Right hindlimb (tissue), 1 donor: ENCODE data around the gene ACAP2.

Source experiments
- DNase-seq: peaks from one replicate; pipeline ENCODE4 v3.0.0-alpha.2; 2018

ACAP2 gene

DNA sequence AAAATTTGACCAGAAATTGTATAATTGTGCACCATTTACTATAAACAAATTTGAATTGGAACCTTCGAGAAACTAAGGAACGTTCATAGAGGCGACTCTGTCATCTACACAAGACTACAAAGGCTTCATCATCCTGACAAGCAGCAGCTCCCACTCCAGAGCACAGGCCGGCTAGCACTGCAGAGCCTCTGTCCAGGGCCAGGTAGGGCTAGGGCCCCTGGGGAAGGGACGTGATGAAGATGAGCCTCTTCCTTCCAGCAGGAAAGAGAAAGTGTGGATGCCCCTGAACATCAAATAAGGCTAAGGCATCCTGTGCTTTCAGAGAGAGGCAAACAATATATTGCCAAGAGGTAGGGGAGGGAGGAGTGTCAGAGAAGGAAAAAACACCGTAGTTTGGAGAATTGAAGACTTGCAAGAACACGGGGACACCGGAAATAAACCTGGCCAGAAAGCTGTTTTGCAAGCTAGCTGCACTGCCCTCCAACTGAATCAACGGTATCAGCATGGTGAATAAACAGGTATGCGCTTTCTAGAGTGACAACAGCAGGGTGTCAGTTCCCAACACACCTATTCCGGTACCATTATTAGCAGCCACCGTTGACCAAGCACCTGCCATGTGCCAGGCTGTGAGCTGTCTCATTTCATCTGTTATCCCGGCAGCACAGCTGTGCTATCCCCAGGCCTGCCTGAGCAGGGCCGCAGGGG, 184.2 kb downstream of the ACAP2 start:
- no peak for DNase-seq

DNA sequence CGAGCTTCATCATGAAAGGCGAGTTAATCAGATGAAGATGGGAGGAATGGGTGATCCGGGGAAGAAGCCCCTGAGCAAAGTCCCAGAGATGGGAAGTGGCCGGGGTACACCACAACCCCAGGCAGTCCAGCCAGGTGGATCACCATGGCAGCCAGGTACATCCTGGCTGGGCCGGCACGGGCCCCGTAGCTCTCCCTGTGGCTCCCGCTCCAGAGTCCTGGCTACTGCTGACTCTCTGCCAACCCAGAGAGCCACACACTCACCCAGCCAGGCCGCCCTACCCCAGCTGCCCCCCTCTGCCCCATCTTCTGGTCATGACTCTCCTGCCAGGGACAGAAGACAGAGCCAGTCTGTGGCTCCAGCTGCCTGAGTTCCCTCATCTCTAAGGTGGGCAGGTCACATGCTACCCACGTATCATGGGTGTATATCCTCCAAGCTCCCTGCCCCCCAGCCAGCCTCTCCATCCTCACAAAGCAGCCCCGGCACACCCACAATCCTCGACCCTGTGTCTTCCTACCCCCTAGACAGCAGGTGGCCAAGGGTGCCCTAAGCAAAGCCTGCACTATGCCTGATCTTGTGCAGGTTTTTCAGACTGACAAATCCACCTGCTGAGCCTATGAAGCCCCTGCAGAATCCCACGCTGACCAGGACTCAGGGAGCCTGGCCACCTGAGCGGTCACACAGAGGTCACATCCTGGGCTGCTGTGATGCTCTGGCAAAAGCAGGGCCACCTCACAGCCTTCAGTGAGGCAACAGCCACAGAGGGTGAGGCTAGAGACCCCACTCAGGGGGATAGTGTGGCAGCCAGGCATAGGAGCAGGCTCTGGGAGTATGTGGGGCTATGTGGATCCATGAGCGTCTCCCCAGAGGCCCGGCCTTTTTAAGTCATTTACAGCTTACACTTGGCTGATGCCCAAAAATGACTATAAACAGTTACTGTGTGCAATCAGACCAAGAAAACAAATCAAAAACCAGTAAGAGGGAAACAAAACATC, 185.1 kb downstream of the ACAP2 start:
- DNase-seq = no peak

DNA sequence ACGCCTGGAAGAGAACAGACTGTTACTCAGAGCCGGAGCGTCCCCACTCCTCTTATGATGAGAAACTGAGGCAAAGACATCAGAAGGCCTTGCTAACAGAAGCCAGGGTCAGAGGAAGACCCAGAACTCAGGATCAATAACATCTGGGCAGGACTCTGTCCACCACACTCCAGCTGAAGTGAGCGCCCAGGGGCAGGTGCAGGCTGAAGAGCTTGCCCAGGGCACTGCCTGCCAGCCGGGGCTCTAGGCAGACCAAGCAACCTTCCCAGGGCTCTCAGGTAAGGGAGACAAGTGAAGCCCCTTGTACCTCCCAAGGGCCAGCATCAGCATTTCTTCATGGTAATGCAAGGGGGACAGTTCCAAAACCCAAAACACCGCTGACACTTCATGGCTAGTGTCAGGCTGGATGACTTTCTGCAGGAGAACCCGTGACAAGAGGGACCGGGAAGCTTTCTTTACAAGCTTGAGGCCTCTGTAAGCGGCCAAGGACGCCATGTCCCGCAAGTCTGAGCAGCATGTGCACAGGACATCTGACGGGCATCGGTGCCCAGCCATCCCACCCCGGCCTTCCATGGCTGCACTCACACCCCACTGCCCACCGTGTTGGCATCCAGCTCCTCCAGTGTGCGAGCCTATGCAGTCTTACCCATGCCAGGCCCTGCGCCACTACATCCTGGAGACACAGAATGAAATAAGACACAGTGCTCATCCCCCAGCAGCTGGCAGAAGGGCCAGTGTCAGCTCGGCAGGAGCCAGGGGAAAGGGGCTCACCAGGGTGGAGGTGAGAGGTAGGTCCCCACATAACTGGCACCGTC, 186.0 kb downstream of the ACAP2 start:
- DNase-seq = no peak

DNA sequence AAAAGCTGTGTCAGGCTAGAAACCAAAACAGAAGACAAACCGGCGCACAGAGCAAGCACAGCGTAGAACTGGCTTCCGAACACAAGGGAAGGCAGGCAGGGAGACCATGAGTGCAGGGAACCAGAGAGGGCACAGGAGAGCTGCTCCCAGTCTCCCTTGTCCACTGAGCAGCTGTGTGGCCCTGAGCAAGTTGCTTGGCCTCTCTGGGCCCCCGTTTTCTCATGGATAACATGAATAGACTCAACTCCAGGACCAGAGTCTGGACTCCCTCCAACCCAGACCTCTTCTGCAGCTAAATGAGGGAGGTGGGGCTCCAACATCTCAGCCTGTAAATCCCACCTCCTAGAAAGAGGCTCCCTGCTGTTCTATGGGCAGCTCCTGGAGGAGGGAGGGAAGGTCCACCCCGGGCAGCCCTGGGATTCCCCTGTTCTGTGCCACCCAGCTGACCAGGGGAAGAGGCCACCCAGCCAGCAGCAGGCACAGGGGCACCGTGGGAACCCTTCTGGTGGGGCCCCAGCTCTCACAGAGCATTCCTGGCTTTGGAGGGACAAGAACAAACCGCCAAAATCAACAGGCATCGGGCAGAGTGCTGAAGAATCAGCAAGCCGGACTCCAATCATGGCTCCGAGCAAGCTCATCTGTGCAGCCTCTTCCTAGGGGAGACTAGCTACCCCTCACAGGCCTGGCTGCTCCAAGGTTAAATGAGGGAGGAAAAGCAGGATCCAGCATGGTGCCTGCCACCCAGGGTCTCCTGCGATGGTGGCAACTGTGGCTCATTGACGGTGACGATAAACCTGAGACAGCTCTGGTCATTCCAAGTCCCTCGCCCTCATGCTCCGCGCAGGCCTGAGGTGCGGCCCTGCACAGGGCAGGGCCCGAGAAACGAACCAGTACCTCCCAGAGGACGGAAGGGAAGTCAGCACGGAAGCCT, 187.0 kb downstream of the ACAP2 start:
- no peak for DNase-seq

DNA sequence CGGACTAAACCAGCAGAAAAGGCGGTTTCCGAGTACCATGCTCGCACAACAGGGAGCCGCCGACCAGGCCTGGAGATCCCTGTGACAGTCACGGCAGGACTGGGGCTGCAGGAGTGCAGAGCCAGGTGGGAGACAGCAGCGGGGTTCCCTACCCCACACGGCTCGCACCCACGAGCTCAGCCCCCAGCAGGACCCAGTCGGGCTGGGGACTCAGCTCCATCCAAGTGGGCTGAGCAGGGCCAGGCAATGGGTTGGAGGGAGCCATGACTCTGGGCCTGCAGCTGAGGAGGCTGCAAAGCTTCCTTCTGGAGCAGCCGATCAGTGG, 187.7 kb downstream of the ACAP2 start:
- DNase-seq = no peak

DNA sequence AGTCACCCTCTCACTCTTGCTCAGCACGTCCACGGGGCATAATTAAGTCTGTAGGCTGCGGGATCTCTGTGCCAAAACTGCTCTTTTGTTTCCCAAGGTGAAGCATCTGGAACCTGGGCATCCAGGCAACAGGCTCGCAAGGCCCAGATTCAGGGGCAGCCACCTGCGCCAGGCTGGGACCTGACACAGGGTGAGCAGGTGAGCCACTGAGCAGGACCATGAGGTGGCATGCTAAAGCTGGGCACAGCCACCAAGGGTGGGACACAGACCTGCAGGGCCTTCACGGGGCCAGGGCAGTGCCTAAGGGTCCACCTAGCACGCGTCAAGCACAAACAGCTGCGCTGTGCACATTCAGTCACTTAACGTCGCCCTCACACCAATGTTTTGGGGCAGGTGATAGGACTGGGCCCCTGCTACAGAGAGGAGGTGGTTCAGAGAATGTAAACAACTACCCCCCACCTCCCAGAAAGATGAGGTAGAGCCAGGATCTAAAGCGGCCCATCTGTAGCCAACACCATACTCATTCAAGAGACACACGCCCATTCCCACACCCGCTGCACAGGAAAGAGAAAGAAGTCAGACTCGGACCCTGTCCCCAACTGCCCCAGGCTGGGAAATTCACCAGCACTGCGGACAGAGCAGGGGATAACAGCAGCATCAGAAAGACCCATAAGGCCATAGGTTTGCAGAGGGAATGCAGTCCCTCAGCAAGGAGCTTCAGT, 188.2 kb downstream of the ACAP2 start:
- DNase-seq = no peak

DNA sequence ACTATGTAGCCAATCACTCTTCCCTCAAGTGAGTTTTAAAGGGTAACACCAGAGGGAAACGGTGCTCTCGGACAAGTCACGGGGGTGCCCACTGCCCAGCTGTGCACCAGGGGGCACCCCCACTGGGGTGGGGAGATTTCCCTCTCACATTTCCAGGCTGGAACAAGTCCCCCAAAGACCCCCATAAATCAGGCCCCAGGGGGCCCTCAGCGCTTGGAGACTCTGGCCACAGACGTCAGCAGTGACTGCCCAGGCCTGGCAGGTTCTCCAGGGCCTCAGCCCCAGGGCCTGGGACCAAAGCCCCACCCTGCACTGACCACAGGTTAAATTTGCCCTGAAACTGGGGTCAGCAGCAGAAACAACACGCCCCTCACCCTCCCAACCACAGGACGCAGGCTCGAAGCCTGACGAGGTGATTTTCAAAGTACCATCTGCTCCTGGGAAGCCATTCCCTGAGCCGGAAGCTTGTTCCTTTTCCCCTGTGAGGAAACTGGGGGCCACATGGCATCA, 188.8 kb downstream of the ACAP2 start:
- DNase-seq = no peak

DNA sequence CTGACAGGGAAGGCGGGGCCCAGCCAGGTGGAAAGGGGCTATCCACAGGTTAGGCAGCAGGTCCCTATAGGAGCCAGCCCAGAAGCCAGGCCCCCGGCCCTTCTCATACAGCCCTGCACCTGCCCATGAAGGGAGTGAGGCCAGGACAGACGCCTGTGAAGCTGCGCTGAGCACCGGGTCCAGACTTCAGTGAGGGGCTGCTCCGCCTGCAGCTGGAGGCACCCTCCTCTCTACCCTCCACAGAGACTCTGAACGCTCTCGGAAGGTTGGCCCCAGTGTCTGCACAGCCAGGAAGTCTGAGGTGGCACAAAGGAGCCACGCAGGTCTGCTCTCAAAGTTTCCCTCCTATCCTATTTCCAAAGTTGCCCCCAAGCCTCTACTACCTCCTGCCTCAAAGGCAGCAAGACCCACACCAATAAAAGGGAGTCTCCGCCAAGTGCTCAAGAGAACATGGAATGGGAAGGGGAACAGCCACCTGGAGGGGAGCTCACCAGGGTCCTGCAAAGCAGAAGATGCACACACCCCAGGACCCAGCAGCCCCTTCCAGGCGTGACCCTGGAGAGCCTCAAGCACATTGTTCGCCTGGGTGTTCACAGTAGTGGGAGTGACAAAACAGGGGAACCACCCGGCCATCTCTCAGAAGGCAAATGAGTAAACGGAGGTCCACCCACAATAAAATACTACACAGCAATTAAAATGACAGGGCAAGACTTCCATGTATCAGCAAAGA, 191.3 kb downstream of the ACAP2 start:
- no peak for DNase-seq

DNA sequence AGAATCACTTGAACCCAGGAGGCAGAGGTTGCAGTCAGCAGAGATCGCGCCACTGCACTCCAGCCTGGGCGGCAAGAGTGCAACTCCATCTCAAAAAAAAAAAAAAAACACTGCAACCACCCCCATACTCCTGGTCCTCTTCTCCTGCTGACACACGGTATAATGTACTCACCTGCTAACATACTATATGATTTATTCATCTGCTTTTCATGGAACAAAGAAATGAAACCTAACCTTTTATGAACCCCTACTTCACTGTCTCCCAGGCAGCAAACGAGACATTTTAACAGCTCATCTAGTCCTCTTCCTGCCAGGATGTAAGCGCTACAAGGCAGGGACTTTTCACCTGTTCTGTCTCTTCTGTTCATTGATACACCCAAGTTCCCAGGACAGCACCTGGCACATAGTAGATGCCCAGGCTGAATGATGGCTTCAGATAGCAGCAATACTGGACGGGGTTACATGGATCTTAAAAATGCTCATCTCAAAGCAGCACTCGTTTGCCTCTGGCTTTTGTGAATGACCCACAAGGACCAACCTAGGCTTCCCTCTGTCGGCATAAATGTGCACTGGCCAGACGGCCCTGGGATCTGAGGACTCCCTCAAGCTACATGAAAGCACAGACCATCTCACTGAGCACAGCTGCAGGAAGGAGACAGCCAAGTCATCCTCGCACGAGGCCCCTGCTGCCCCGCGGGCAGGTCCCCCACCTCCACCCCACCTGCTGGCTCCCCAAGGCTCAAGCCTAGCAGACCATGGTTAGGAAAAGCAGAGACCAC, 192.2 kb downstream of the ACAP2 start:
- DNase-seq = peak; percentile 73

DNA sequence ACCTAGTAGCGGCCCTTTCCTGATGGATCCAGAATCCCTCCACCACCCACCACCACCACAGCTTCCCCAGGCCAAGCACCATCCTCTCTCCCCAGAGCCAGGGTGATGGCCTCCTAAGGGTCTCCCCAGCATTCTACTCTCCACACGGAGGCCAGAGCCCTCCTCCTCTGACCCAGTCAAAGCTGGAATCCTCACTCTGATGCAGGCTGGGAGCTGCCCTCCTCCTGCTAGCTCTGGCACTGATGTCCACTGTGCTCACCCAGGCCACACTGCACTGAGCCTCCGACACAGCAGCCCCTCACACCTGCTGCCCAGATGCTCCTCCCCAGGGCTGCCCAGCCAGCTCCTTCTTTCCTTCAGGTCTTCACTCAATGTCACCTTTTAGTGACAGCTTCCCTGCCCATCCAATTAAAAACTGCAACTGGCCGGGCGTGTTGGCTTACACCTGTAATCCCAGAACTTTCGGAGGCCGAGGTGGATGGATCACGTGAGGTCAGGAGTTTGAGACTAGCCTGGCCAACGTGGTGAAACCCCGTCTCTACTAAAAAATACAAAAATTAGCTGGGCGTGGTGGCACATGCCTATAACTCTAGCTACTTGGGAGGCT, 192.9 kb downstream of the ACAP2 start:
- DNase-seq = peak; percentile 8

DNA sequence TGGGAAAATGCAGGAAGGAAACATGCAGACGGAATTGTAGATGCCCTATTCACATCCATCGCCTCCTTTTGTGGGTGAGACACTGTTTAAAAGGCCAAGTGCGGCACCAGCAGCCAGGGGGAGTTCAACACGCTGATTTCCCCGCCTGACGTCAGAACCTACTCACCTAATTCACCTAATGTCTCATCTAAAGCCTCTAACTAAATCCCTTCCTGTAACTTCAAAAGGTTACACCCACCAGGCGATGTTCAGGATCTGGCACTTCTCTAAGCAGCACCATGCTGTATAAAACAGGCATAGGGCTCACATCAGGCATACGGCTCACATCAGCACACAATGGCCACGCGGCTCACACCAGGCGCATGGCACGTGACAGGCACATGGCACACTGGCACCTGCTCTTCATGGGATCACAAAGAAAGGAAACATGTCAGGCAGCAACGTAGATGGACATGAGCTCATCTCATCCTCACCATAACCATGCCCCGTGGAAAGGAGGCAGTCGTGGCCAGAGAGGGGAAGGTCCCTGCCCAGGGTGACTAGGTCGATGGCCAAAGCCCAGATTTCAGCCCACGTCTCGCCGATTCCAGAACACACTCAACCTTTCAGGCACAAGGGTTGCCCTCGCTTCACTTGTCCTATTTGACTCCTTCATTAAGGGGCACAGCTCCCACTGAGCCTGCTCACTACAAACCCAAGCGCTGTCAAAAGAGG, 193.6 kb downstream of the ACAP2 start:
- peak; percentile 6 for DNase-seq

DNA sequence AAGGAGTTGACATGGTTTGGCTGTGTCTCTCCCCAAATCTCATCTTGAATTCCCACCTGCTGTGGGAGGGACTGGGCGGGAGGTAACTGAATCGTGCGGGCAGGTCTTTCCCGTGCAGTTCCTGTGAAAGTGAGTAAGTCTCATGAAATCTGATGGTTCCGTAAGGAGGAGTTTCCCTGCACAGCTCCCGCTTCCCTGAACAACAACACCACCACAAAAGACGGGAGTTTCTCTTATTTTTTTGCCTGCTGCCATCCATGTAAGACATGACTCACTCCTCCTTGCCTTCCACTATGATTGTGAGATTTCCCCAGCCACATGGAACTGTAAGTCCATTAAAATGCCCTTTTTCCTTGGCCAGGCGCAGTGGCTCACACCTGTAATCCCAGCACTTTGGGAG, 194.5 kb downstream of the ACAP2 start:
- no peak for DNase-seq

DNA sequence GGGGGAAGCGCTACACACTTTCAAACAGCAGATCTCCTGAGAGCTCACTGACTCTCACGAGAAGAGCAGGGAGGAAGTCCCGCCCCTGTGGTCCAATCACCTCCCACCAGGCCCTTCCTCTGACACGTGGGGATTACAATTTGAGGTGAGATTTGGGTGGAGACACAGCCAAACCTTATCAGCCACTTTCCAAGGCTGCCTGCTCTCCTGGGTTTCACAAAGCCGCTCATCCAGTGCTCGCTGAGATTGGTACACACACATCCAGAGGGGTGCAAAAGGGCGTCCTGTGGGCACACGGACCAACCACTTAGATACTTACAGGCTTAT, 195.0 kb downstream of the ACAP2 start:
- no peak for DNase-seq

DNA sequence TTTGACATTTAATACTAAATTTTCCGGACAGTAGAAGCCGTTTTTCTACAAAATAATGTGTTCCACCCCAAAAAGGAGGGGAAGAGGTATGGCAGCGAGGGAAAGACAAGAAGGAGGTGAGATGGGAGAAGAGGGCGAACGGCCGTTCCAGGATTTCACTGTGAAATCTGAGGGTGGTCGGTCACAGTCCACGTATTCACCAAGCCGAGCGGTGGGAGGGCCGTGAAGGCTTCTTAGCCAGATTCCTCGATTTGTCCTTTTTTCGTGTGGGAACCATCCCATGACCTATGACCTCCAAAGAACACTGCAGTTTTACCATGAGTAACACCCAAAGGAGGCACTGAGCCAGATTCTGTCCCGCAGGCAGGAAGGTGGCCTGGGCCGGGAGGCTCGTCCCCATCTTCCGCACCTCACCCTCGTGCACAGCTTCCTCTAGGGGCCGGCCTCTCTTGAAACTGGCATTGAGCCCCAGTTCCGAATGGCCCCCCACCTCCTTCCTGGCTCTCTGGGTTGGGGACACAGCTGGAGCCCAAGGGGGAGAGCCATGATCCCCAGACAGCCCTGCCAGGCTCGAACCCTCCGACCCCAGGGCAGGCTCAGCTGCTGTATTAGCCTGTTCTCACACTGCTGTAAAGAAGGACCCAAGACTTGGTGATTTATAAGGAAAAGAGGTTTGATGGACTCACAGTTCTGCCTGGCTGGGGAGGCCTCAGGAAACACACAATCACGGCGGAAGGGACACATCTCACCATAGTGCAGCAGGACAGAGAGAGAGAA, 195.5 kb downstream of the ACAP2 start:
- DNase-seq = no peak

DNA sequence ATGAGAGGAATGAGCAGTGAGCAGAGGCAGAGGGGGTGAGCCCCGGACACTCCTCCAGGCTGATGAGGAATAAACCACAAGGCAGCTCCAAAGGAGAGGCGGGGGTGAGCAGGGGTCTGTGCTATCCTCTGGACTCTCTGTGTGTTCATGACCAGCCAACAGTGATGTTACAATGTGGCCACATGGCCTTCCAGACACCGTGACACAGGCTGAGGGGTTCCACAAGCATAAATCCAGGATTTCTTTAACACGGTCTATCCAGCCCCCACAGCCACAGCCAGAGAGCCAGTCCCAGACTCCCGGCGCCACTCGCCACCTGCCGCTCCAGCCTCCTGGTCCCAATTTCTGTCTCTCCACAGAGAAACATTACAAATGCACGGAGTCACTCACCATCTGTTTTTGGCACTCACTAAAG, 196.2 kb downstream of the ACAP2 start:
- no peak for DNase-seq

DNA sequence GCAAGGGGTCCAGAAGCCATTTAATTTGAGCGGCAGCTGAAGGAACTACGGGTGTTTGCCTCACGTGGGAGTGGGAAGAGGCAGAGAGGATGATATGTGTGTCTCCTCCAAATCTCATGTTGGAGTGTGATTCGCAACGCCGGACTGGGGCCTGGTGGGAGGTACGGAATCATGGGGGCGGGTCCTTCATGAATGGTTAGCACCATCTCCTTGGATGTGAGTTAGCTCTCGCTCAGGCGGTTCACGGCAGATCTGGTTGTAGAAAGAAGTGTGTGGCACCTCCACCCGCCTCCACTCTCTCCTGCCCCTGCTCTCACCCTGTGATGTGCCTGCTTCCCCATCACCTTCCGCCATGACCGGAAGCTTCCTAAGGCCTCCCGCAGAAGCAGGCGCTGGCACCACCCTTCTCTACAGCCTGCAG, 197.3 kb downstream of the ACAP2 start:
- no peak for DNase-seq

DNA sequence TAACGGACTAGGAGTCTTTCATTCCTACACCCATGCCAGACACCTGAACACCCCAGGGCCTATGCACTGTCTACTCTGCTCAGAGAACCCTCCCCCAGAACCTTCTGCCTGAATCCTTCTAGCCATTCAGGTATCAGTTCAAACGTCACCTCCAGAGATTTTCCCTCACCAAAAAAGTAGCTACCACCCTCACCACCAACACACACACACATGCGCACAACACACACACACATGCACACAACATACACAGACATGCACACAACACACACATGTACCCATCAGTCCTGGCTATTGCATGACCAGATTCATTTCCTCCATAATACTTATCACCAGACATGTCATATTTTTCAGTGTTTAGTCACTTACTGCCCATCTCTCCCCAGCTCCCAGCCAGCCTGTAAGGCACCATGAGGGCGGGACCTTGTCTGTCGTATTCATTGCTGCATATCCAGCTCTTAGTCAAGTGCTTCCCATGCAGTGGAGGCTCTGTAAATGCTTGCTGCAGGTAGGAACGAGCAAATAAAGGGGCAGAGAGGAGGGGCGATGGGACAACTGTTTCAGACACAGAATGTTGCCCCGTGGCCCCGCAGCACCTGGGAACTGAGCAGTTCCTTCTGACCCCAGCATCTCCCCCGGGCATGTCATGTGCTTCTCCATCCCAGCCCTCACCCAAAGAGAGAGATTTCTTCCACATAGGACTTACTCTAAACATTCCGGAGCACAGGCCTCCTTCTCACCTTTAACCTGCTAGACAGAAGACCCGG, 201.0 kb downstream of the ACAP2 start:
- no peak for DNase-seq
